NCI-H2107 treated with DMSO at 0.1 percent for 48 hours (cell line): ENCODE results near the gene SHISA7.

Source experiments
- DNase-seq: peaks from one replicate; lab custom pipeline; 2025; ENCODE audit not compliant: unreplicated experiment; lab: John Stamatoyannopoulos, UW

Gene SHISA7

GRCh38 chr19:55391191-55391670 lies 51.9 kb downstream of the SHISA7 start:
- DNase-seq: no peak

GRCh38 chr19:55390461-55390880 lies 52.6 kb downstream of the SHISA7 start:
- no peak for DNase-seq

GRCh38 chr19:55389386-55390317 lies 53.4 kb downstream of the SHISA7 start:
- no peak for DNase-seq

- DNase-seq: no peak
Observed at GRCh38 chr19:55387736-55388497, 55.2 kb downstream of the SHISA7 start.

GRCh38 chr19:55386493-55386971 lies 56.6 kb downstream of the SHISA7 start:
- DNase-seq: no peak

- DNase-seq: peak; percentile 96
Observed at GRCh38 chr19:55385724-55386492, 57.2 kb downstream of the SHISA7 start, which contains the start of gene RPL28. RPL28 (plus strand) TSS chr19:55385932; CDS start chr19:55386358, 426 bp downstream.

GRCh38 chr19:55384920-55385723 lies 58.0 kb downstream of the SHISA7 start:
- peak; percentile 96 for DNase-seq

GRCh38 chr19:55384131-55384919 lies 58.8 kb downstream of the SHISA7 start, which contains the start of gene TMEM238:
TMEM238 (minus strand) TSS chr19:55384292; CDS start chr19:55384259, 33 bp downstream.
- DNase-seq: no peak

- no peak for DNase-seq
Observed at GRCh38 chr19:55383279-55384130, 59.6 kb downstream of the SHISA7 start.

GRCh38 chr19:55382522-55383054 lies 60.5 kb downstream of the SHISA7 start:
- DNase-seq: no peak

GRCh38 chr19:55382013-55382412 lies 61.1 kb downstream of the SHISA7 start:
- no peak for DNase-seq

- no peak for DNase-seq
Observed at GRCh38 chr19:55379174-55379573, 63.9 kb downstream of the SHISA7 start.
